Measurements from ENCODE around the gene NEDD4L.

DNA sequence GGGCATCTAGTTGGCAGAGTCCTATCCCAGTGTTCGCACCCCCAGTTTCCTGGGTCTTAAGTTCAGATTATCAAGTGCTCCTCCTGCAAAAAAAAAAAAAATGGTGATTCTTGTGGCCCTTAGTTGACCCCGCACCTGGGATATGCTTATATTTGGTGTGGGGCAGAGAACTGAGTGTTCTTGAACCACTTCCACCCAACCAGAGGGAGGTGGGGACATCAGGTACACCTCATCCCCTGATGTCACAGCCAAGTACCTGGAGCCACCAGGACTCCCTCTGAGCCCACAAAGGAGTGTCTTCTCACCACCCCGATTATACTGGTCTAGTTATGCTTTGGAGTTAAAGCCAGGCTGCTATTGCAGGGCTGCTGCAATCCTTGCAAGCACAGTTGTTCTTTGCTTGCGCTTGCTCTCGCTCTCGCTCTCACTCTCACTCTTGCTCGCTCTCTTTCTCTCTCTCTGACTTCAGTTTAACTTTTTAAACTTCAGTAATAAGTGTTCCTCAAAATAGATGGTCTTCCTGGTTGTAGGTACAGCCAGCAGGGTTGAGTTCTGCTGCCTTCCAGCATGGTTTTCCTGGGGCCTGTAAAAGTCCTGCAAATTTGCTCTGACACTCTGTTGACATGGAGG is 265.7 kb downstream of the NEDD4L start:
- TF ChIP-seq, protein P1, sequence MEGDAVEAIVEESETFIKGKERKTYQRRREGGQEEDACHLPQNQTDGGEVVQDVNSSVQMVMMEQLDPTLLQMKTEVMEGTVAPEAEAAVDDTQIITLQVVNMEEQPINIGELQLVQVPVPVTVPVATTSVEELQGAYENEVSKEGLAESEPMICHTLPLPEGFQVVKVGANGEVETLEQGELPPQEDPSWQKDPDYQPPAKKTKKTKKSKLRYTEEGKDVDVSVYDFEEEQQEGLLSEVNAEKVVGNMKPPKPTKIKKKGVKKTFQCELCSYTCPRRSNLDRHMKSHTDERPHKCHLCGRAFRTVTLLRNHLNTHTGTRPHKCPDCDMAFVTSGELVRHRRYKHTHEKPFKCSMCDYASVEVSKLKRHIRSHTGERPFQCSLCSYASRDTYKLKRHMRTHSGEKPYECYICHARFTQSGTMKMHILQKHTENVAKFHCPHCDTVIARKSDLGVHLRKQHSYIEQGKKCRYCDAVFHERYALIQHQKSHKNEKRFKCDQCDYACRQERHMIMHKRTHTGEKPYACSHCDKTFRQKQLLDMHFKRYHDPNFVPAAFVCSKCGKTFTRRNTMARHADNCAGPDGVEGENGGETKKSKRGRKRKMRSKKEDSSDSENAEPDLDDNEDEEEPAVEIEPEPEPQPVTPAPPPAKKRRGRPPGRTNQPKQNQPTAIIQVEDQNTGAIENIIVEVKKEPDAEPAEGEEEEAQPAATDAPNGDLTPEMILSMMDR (conservative IDR thresholded peaks at IDR 0.05; ENCODE audit: low read length): no peak
- no peak for TF ChIP-seq EZH2phosphoT487 (IDR thresholded peaks at IDR 0.05; ENCODE audit: borderline replicate concordance, low read depth, low read length)

Data from OCI-LY7 (cell line).